GM18505 (cell line): ENCODE data around the gene OCIAD1.

Experiments used
- ATAC-seq: cut with Tn5 transposase; IDR thresholded peaks from one replicate; pipeline ENCODE4 v1.9.1; 2021; ENCODE audit not compliant: unreplicated experiment
- POLR2A ChIP-seq: IDR thresholded peaks from 4 replicates; pipeline ENCODE4 v1.6.1; 2011; ENCODE audit warnings: borderline replicate concordance; ENCODE audit not compliant: insufficient read depth, insufficient read length; ENCODE audit errors: extremely low read depth

Gene OCIAD1

GRCh38 chr4:48891028-48891619, 60.2 kb downstream of the OCIAD1 start:
- no peak for ATAC-seq
- no peak for TF ChIP-seq POLR2A

DNA sequence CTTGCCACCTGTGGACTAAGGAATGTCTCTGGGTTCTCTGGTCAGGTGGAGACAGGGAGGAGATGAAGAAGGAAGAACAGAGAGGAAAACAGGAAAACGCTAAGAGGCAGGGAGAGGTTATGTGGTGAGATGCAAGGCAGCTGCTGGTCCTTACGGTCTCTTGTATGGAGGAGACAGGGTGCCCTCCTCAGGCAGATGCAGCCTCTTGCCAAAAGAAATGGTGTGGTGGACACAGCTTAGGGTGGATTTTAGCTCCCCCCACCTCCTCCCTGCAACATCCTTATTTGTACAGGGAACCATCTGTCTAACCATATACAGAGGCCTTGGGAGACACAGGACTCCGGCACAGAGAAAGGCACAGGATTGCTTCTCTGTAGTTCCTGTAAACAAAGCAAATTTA, 66.0 kb downstream of the OCIAD1 start:
- no peak for ATAC-seq
- TF ChIP-seq POLR2A = no peak

- ATAC-seq = peak; percentile 81
- no peak for TF ChIP-seq POLR2A
These were observed 68.0 kb downstream of the OCIAD1 start for GRCh38 chr4:48898733-48899431.

GRCh38 chr4:48899432-48899749, 68.5 kb downstream of the OCIAD1 start:
- peak; percentile 16 for ATAC-seq
- TF ChIP-seq POLR2A = no peak

GRCh38 chr4:48899950-48900349, 69.1 kb downstream of the OCIAD1 start:
- no peak for ATAC-seq
- no peak for TF ChIP-seq POLR2A

DNA sequence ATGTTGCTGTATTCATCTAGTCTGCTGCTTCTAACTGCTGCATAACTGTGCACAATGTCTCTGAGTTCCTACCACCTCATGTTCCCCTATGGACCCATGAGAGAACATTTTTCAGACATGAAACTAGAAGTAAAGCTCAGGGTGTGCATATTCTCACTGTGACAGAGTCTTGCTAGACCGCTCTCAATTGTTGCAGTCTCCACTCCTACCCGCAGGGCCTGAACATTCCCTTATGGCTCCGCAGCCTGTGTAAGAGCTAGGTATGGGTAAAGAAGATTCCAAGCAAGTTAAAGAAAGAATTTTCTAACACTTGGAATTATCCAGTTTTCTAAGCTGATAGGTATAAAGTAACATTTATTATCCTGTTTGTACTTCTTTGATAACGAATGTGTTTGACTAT, 70.3 kb downstream of the OCIAD1 start:
- ATAC-seq = no peak

GRCh38 chr4:48902266-48902665, 71.4 kb downstream of the OCIAD1 start:
- TF ChIP-seq POLR2A = no peak
- ATAC-seq = no peak

More for the DNA sequence above, 70.3 kb downstream of the OCIAD1 start:
- no peak for TF ChIP-seq POLR2A

DNA sequence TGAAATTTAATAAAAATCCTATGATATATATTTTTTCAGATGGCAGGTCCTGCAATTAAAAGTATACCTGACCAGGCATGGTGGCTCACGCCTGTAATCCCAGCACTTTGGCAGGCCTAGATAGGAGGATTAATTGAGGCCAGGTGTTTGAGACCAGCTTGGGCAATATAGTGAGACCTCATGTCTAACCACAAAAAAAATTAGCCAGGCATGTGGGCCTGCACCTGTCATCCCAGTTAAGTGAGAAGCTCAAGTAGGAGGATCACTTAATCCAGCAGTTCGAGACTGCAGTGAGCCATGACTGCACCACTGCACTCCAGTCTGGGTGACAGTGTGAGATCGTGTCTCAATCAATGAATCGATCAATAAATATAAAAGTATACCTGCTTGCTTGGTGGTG, 73.2 kb downstream of the OCIAD1 start:
- no peak for TF ChIP-seq POLR2A
- no peak for ATAC-seq

- no peak for ATAC-seq
- TF ChIP-seq POLR2A = no peak
These were observed 73.8 kb downstream of the OCIAD1 start for GRCh38 chr4:48904541-48905142.

- TF ChIP-seq POLR2A = no peak
- ATAC-seq = no peak
These were observed 74.6 kb downstream of the OCIAD1 start for GRCh38 chr4:48905363-48906015.

DNA sequence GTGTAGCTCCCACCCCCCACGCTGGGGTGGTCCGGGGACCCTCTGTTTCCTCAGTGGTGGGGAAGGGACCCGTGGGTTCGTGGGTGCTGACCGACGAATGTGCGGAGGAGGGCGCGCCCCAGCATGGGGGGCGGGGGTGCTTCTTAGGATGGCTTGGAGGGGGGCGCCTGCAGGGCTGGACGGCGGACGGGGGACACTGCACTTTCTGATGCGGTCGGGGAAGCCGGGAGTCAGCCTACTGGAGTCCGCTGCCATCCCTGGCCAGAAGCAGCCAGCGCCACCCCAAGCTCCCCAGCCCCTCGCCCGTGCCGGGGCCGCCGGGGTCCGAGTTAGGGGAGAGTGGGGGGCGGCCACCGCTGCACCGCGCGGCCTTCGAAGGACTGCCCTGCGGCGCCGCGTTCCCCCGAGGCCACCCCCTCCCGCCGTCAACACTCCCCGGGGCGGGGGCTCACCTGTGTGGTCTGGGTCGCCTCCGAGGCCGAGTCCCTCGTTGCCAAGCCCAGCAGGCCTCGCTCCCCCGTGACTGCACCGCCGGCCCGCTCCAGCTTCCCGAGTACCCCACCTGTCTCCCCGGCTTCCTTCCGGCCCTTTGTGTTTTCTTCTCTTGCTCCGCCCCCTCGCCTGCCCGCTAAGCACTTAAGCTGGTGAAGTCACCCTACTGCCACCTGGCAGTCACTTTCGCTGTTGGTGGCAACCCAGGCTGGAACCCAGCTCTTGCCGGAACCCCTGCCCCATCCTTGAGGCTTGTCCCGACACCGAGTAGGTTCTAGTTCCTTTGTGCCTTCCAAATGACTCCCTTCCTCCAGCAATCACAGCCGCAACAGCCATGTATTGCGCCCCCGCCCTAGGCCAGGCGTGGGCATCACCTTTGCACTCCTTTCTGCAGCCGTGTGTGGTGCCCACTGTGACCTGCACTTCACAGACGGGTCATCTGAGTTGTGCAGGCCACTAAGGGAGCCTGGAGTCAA, 75.6 kb downstream of the OCIAD1 start, which contains the start of gene OCIAD2:
Gene OCIAD2 (minus strand): TSS at position 569 of the 968 bp plus-strand sequence. CDS start 2,225 bp downstream, outside the sequence.
- peak; percentile 96 for ATAC-seq
- TF ChIP-seq POLR2A = peak; percentile 69

- no peak for TF ChIP-seq POLR2A
- ATAC-seq = no peak
These were observed 77.0 kb downstream of the OCIAD1 start for GRCh38 chr4:48907706-48908477.
